Mesenteric fat pad (tissue), 1 donor: ENCODE data around the gene CALML6. TPM values are rescaled to one million over a fixed set of nuclear protein-coding genes. Genes with fewer than 3 reads are reported as not detected.
"Not testable (repeated sequence)": the region's sequence is repeated elsewhere in the genome, so short reads cannot be mapped to it uniquely, and the experiment has no call there.

Source experiments
- DNase-seq: peaks from one replicate; pipeline ENCODE4 v3.0.0-alpha.2; 2020; ENCODE audit warnings: low spot score
- long read RNA-seq: library from polyadenylated mRNA; unstranded; transcript quantifications from one replicate; pipeline ENCODE4 v2.0.0, GENCODE V29; 2020
- total RNA-seq: library from RNA; stranded (reverse); fragmentation: NEBNext Ultra II Directional; extraction: Animal tissue kit (Norgen Biotek cat#: 25700); gene quantifications from one replicate; pipeline ENCODE4 v1.2.1, GENCODE V29; 2021
- donor health status: DM: yes; HTN: yes; CAD: no.

CALML6 gene, protein sequence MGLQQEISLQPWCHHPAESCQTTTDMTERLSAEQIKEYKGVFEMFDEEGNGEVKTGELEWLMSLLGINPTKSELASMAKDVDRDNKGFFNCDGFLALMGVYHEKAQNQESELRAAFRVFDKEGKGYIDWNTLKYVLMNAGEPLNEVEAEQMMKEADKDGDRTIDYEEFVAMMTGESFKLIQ
- 0.26 TPM for total RNA-seq
- long read RNA-seq, result 0 reads

DNA sequence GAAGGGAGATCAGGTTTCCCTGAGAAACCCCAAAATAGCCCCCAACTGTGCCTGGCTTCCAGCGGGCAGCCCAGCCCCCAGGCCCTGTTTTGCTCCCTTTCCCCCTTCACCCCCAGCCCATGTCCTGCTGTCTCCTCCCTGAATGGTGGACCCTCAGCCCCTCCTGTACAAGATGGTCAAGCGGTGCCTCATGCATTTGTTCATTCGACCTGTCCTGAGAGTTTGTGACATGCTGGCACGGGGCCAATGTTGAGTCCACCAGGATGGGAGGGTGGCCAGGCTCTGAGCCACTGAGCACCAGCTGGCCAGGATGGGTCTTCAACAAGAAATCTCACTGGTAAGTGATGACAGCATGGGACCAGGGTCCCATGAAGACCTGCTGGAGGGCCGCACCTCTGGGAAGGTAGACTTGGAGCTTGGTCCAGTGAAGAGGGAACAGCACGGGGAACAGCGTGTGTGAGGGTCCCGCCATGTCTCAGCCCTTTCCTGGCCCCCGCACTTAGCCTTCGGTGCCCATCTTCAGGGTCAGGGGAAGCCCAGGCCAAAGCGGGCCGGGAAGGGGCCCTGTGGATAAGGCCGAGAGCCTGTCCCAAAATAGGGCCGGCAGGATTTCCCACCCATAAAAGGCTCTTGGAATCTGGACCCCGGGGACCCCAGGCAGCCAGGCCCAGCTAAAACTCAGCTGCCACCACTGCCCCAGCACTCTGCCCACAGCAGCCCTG, at the start of gene CALML6:
Gene CALML6 (plus strand): TSS at position 290 of the 722 bp plus-strand sequence. CDS start 21 bp downstream, at position 311.
- peak; percentile 87 for DNase-seq

- DNase-seq, result no peak
Observed at GRCh38 chr1:1867164-1867563, 47.9 kb upstream of the CALML6 start.

DNA sequence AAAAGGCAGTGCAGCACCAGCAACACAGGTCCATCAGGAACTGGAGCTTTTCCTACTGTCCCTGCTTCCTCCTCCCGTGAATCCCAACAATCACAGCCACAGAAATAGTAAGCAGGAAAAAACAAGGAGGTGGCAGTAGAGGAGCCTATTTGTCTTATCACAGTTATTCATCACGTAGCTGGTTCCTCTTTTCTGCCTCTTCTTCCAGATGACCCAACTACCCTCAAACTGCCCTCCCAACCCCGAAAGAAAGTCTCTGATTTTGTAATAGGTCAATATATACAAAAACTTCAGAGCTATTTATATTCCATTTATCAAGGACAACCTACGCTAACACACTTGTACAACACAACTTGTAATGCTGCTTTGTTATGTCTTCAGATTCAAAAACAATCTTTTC, 45.6 kb upstream of the CALML6 start:
- no peak for DNase-seq

GRCh38 chr1:1872329-1872994, 42.6 kb upstream of the CALML6 start:
- DNase-seq, result no peak

- no peak for DNase-seq
Observed at GRCh38 chr1:1873186-1873585, 41.9 kb upstream of the CALML6 start.

DNA sequence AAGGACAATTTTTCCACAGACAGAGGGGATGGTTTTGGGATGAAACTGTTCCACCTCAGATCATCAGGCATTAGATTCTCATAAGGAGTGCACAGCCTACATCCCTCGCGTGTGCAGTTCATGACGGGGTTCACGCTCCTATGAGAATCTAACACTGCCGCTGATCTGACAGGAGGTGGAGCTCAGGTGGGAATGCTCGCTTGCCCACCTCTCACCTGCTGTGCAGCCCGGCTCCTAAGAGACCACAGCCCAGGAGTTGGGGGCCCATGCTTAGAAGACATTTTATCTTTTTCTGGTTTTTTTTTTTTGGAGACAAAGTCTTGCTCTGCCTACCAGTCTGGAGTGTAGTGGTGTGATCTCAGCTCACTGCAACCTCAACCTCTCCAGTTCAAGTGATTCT, 40.2 kb upstream of the CALML6 start:
- no peak for DNase-seq

- no peak for DNase-seq
Observed at GRCh38 chr1:1875932-1876331, 39.1 kb upstream of the CALML6 start.

DNA sequence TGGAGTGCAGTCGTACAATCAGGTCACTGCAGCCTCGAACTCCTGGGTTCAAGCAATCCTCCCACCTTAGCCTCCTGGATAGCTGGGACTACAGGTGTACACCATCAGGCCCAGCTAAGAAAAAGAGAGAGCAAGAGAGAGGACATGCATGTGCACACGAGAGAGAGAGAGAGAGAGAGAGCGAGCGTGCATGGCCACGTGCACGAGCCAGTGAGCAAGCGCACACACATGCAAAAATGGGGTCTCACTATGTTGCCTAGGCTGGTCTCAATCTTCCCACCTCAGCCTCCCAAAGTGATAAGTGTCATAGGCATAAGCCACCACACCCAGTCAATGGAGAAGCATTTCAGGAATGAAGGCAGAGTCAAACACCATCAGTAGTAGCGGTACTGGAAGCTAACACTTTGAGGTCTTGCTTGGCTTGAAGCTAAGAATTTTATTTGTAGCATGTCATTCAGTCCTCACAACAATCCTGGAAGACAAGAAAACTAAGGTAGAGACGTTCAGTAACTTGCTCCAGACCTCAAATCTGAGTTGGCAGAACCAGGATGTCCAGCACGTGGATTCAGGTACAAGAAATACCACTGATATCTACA, 38.6 kb upstream of the CALML6 start:
- DNase-seq, result no peak

DNA sequence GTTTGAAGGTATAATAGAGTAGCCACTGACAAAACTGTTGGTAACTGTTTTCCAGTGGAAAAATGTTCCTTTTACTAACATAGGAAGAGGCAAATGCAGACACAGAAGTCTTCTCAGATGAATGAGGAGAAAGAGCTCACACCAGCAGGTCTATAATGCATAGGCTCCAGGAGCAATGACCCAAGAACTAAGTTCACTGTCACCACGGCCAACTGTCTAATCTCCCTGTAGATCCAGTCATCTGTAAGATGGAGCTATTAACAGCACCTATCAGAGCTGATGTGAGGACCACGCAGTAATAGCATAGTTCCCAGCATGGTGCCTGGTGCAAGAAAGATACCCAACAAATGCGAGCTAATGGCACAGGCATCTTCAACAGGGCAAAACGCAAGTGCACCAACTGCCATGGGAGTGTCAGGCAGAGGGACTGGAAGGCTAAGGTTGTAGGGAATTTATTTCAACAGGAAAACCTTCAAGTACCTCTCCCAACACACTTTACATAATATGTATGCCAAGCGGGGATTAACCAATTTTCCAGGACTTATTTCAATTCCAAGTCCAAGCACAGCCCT, 37.1 kb upstream of the CALML6 start:
- DNase-seq, result no peak

GRCh38 chr1:1879942-1880341, 35.1 kb upstream of the CALML6 start:
- no peak for DNase-seq

GRCh38 chr1:1880617-1881312, 34.3 kb upstream of the CALML6 start:
- no peak for DNase-seq

DNA sequence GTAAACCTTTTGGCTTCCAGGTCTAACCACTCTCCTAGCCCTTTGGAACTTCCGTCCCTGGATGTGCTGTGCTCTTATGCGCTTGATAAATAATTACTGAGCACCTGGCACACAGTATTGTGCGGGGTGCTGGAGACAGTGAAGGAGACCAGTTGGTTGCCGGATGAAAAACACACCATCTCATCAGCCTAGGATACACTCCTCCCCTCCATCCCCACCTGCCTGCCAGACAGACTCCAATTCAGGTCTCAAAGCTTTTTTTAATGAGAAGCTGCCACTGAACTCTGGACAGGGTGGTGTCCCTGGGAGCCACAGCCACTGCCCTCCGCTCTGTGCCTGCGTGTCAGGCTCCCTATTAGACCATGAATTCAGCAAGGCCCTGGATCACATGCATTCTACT, 33.3 kb upstream of the CALML6 start:
- no peak for DNase-seq

GRCh38 chr1:1883092-1883873, 31.8 kb upstream of the CALML6 start:
- DNase-seq, result no peak

DNA sequence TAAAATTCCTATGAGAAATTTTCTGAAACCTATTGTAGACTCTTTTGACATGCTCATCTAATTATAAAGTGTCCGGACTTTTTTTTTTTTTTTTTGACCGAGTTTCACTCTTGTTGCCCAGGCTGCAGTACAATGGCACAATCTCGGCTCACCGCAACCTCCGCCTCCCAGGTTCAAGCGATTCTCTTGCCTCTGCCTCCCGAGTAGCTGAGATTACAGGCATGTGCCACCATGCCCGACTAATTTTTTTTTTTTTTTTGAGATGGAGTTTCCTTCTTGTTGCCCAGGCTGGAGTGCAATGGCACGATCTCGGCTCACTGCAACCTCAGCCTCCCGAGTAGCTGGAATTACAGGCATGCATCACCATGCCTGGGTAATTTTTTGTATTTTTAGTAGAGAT, 31.2 kb upstream of the CALML6 start:
- DNase-seq, result not testable (repeated sequence)

DNA sequence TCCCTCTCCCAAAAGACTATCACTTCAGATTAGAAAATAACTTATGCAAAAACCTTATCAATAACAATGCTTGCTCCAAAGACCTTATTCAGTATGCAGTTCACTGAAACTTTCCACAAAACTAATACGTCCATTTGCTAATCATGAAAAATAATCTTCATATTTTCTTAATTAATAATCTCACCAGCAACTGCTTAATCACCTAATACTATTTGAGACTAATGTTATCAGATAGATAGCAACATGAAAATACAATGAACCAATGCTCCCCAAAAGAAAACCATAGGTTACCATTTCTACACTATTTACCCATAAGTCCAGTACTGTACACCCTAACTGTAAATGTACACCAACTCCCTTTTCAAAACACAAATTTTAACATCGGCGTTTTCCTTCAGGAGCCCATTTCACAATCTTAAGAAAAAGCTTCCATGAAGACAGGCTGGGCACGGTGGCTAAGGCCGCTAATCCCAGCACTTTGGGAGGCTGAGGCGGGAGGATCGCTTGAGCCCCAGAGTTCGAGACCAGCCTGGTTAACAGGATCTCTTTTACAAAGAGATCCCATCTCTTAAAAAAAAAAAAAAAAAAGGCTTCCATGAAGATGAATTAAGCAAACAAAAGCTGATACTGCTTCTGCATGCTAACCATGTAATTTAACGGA, 25.8 kb upstream of the CALML6 start:
- no peak for DNase-seq

GRCh38 chr1:1889847-1890505, 25.1 kb upstream of the CALML6 start:
- peak; percentile 93 for DNase-seq

DNA sequence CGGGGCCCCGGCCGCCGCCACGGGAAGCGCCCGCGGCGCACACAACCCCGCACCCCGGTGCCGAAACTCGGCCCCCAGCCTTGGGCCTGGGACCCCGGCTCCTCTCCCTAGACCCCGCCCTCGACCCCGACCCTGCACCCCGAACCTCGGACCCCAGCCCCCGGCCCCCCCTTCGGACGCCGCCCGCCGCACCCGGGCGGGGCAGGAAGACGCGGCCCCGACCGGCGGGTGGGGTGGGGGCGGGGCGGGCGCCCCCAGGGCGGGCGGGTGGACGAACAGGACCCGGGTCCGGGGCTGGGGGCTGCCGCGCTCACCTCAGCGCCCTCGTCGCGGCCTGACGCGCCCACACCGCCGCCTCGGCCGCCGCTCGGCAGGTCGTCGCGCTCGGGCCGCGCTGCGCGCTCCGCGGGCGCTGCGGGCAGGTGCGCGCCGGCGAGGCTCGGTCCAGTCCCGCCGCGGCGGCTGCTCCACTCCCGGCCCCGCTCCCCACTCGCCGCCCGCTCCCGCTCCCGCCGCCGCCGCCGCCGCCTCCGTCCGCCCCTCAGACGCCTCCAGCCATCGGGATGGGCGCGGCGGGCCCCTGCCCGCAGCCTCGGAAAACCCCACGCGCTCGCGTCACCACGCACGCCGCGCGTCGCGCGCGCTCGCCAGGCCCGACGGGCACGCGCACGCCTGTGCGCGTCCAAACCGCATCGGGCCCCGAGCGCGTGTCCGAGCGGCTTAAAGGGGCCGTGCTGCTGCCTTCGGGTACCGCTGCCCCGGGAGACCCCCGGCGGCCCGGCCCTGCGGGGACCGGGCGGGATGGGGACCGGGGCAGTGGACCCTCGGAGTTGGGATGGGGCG, 24.3 kb upstream of the CALML6 start, which contains the start of gene GNB1:
Gene GNB1 (minus strand): TSS at position 582 of the 843 bp plus-strand sequence. CDS start 65,634 bp downstream, outside the sequence.
- peak; percentile 96 for DNase-seq
